Pancreas (tissue), 10 donors: ENCODE data around the gene GPR155. TPM values are rescaled to one million over a fixed set of nuclear protein-coding genes. Genes with fewer than 3 reads are reported as not detected.

Experiments used
- ATAC-seq, 4 donors: fragments of 200-7000 bp; cut with Tn5 transposase; one replicate each; pipeline versions ENCODE4 v1.8.0 to v1.9.1; 2020; ENCODE audit warnings: mild to moderate bottlenecking in 4 of 4, moderate library complexity in 4 of 4
- DNase-seq, 6 donors: peaks; one replicate each; pipeline ENCODE4 v3.0.0-alpha.2; 2020
- FAIRE-seq: peaks from 2 replicates; lab custom pipeline; 2012; peaks lifted over from hg19 to GRCh38; lab: Jason Lieb, UNC
- H3K27ac ChIP-seq, 4 donors: fragments of 200-600 bp; sonication (generic); 1 replicate in 3 of 4; 2 replicates in 1 of 4; pipeline versions ENCODE4 v1.5.0 to v1.8.0; 2020
- H3K27me3 ChIP-seq, 4 donors: fragments of 200-600 bp; one replicate each; pipeline ENCODE4 v1.8.0; 2021
- H3K36me3 ChIP-seq, 3 donors: fragments of 200-600 bp; sonication (generic) in 1 of 3; one replicate each; pipeline versions ENCODE4 v1.5.0 to v1.8.0; 2020 to 2021
- H3K4me1 ChIP-seq, 3 donors: fragments of 200-600 bp; one replicate each; pipeline ENCODE4 v1.8.0; 2021
- H3K4me3 ChIP-seq, 4 donors: fragments of 200-600 bp; sonication (generic) in 2 of 4; one replicate each; pipeline versions ENCODE4 v1.5.0 to v1.8.0; 2020 to 2021
- H3K9me3 ChIP-seq, 4 donors: fragments of 200-600 bp; one replicate each; pipeline ENCODE4 v1.8.0; 2021
- WGBS, 2 donors: extraction: QIAGEN DNeasy Blood & Tissue Kit; methylation state at CpG; one replicate each; pipeline ENCODE4 v1.1.7; 2013; 5-methylcytosine and 5-hydroxymethylcytosine counted together
- intact Hi-C, 3 donors: fragments of 100-400 bp; cut with DNase I; formaldehyde crosslinking; loops; one replicate each; pipeline versions ENCODE4 v1.11.1 to v1.14.2; 2022
- polyA plus RNA-seq, 2 donors: library from polyadenylated mRNA; stranded (reverse); fragments of 200-250 nt; gene quantifications; one replicate each; pipeline ENCODE4 v1.2.3, GENCODE V29; 2013
- total RNA-seq, 6 donors: library from RNA; stranded (reverse); fragmentation: NEBNext Ultra II Directional in 4 of 6; extraction: Animal tissue kit (Norgen Biotek cat#: 25700) in 4 of 6; gene quantifications; one replicate each; pipeline versions ENCODE4 v1.2.1 to v1.2.4, GENCODE V29; 2021 to 2023
- TF ChIP-seq, protein P1 (sequence below), 4 donors: fragments of 200-600 bp; sonication (generic) in 3 of 4; IDR thresholded peaks; one replicate each; pipeline versions ENCODE4 v1.5.0 to v1.8.0; 2021; ENCODE audit warnings: antibody characterized with exemption in 4 of 4
- donor health status: healthy with polysubstance abuse.
- donor health status: DM: no; HTN: no; CAD: no; lungs with moderate emphysema.
- donor health status: DM: no; HTN: no; CAD: no.
- donor health status: control.
- donor health status: control.
- donor health status: Bipolar disorder and iron deficiency.
- donor health status: DM: yes; HTN: yes; CAD: no.
- donor health status: DM: no; HTN: no; CAD: no.
- donor health status: DM: no; HTN: no; CAD: no.
- donor health status: DM: yes; HTN: yes; CAD: no.

GPR155 gene
- total and polyA plus RNA-seq, 8 donors, result 2.4 to 11.5 (median 7.8) TPM

DNA sequence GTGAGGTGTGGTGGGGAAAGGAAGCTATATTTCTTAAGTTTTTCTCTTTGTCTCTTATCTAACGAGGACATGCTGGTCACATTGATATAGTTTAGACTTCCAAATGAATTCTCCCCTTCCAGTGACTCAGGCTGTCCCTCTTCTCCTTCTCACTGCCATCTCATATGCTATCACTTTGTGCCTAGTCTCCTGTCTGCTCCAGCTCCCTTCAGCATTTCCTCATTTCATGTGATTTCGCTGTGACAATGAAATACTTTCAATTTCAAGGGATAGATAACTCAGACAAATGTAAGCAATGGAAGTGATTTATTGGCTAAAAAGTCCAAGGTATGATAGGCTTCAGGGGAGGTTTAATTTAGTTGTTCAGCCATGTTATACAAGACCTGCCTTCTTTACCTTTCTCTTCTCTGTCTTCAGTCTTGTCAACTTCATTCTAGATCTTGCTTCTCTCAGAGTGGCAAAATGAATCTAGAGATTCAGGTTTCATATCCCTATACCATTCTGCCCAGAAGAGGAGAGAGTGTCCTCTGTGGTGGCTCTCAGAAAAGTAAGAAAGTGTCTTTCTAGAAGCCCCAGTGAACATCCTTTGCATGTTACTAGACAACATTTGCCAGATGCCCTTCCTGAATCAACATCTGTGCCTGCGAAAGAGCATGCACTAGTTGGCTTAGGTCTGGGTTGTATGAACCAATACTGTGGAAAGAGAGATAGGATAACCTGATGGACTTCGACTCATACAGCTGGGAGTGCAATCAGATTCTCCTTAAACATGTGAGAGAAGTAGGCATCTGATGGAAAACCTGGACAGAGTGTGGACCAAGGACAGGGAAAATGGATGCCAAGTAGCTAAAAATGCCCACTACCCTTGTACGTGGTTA, 29.9 kb upstream of the GPR155 start:
- no peaks in the 10 kb centered on the region for H3K36me3 ChIP-seq
- ATAC-seq (peak in 1 of 4 donors; percentile 24), DNase-seq (no peak), FAIRE-seq (no peak)
- TF ChIP-seq, protein P1, sequence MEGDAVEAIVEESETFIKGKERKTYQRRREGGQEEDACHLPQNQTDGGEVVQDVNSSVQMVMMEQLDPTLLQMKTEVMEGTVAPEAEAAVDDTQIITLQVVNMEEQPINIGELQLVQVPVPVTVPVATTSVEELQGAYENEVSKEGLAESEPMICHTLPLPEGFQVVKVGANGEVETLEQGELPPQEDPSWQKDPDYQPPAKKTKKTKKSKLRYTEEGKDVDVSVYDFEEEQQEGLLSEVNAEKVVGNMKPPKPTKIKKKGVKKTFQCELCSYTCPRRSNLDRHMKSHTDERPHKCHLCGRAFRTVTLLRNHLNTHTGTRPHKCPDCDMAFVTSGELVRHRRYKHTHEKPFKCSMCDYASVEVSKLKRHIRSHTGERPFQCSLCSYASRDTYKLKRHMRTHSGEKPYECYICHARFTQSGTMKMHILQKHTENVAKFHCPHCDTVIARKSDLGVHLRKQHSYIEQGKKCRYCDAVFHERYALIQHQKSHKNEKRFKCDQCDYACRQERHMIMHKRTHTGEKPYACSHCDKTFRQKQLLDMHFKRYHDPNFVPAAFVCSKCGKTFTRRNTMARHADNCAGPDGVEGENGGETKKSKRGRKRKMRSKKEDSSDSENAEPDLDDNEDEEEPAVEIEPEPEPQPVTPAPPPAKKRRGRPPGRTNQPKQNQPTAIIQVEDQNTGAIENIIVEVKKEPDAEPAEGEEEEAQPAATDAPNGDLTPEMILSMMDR (IDR thresholded peaks at IDR 0.05), result no peak
- no peak overlapping the region for H3K27ac ChIP-seq
- H3K4me3 ChIP-seq, result no peak overlapping the region
- H3K9me3 ChIP-seq, result no peaks in the 10 kb centered on the region
- intact Hi-C loops, result no loop called here
- H3K4me1 ChIP-seq, result no peaks in the 10 kb centered on the region
- H3K27me3 ChIP-seq, result no peaks in the 10 kb centered on the region
- WGBS, 2 donors, result 80 to 86% methylated on average over 5 of the region's 5 CpGs

- DNase-seq (no peak), FAIRE-seq (no peak), ATAC-seq (peak in 1 of 4 donors; percentile 62)
- Histone ChIP-seq H3K27ac (no peak overlapping the region), H3K4me3 (no peak overlapping the region), H3K9me3 (no peaks in the 10 kb centered on the region), H3K36me3 (no peaks in the 10 kb centered on the region), H3K27me3 (no peaks in the 10 kb centered on the region), H3K4me1 (no peaks in the 10 kb centered on the region)
- TF ChIP-seq, protein P1 (IDR thresholded peaks at IDR 0.05), result no peak
- WGBS, 2 donors, result 61 to 70% methylated on average over 3 of the region's 3 CpGs
- intact Hi-C loops, result no loop called here
Measured at GRCh38 chr2:174512345-174512744, 25.5 kb upstream of the GPR155 start.

- H3K9me3 ChIP-seq, result no peaks in the 10 kb centered on the region
- no peak overlapping the region for H3K4me3 ChIP-seq
- 37 to 41% methylated on average over 5 of the region's 5 CpGs for WGBS, 2 donors
- H3K36me3 ChIP-seq, result no peaks in the 10 kb centered on the region
- intact Hi-C loops, result no loop called here
- TF ChIP-seq, protein P1 (IDR thresholded peaks at IDR 0.05), result no peak
- no peaks in the 10 kb centered on the region for H3K27me3 ChIP-seq
- ATAC-seq (peak; percentile 67 to 81 (median 74)), DNase-seq (no peak), FAIRE-seq (no peak)
- H3K4me1 ChIP-seq, result no peaks in the 10 kb centered on the region
- no peak overlapping the region for H3K27ac ChIP-seq
Measured at GRCh38 chr2:174511580-174512260, 24.9 kb upstream of the GPR155 start.

DNA sequence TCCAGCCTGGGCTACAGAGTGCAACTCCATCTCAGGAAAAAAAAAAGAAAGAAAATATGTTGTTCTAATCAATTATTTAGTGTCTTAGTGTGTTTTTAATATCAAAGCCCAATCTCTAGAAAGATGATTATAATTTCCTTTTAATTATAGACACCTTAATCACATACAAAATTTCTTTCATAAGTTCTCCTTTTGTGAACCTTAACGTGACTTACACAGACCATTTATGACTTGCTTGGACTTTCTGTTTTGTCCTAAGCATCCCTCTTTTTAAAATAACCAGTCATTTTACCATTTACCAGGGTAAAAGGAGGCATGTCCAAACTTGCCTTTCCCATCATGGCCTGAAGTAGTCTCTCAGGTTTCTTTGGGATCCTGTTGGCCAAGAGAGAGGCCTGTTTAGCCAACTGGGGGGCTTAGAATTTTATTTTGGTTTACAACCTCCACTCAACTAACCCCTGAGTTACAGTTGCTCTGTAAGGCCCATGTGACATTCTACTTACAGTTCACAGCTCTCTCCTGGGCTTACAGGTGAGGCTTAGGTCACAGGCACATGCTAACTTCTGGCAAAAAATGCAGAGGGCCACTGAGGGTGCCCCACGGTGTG, 23.9 kb upstream of the GPR155 start:
- no peak for ATAC-seq
- Histone ChIP-seq H3K27ac (no peak overlapping the region), H3K36me3 (no peaks in the 10 kb centered on the region), H3K9me3 (no peaks in the 10 kb centered on the region), H3K27me3 (no peaks in the 10 kb centered on the region), H3K4me3 (no peak overlapping the region), H3K4me1 (no peaks in the 10 kb centered on the region)
- no peak for FAIRE-seq
- WGBS, 2 donors, result 42 to 47% methylated on average over 2 of the region's 2 CpGs
- TF ChIP-seq, protein P1 (IDR thresholded peaks at IDR 0.05), result no peak
- intact Hi-C loops, result no loop called here
- no peak for DNase-seq
